Measurements from ENCODE around the gene SNTG2.
A peak's percentile ranks its signal among the peaks of the same experiment; 100 is the strongest.

Gene SNTG2

GRCh38 chr2:926896-927295 lies 23.8 kb upstream of the SNTG2 start:
- DNase-seq: no peak

- DNase-seq: no peak
Measured at GRCh38 chr2:929011-929735, 21.5 kb upstream of the SNTG2 start.

- no peak for DNase-seq
Measured at GRCh38 chr2:929925-930324, 20.7 kb upstream of the SNTG2 start.

- DNase-seq: no peak
Measured at GRCh38 chr2:930935-931334, 19.7 kb upstream of the SNTG2 start.

- no peak for DNase-seq
Measured at GRCh38 chr2:932320-933115, 18.1 kb upstream of the SNTG2 start.

GRCh38 chr2:933734-934295 lies 16.8 kb upstream of the SNTG2 start:
- DNase-seq: no peak

GRCh38 chr2:937530-937929 lies 13.1 kb upstream of the SNTG2 start:
- DNase-seq: peak; percentile 25

GRCh38 chr2:938181-939005 lies 12.3 kb upstream of the SNTG2 start:
- DNase-seq: peak; percentile 55

- DNase-seq: peak; percentile 88
Measured at GRCh38 chr2:939936-940601, 10.6 kb upstream of the SNTG2 start.

- no peak for DNase-seq
Measured at GRCh38 chr2:941871-942270, 8.8 kb upstream of the SNTG2 start.

- DNase-seq: no peak
Measured at GRCh38 chr2:942775-943460, 7.7 kb upstream of the SNTG2 start.

- no peak for DNase-seq
Measured at GRCh38 chr2:943461-943797, 7.2 kb upstream of the SNTG2 start.

GRCh38 chr2:943821-944220 lies 6.8 kb upstream of the SNTG2 start:
- no peak for DNase-seq

GRCh38 chr2:944693-945092 lies 6.0 kb upstream of the SNTG2 start:
- no peak for DNase-seq

- DNase-seq: no peak
Measured at GRCh38 chr2:945104-945503, 5.5 kb upstream of the SNTG2 start.

- no peak for DNase-seq
Measured at GRCh38 chr2:946073-946948, 4.3 kb upstream of the SNTG2 start.

- no peak for DNase-seq
Measured at GRCh38 chr2:949384-950079, 1.1 kb upstream of the SNTG2 start.

GRCh38 chr2:951224-952006 lies 766 bp downstream of the SNTG2 start:
- no peak for DNase-seq

- no peak for DNase-seq
Measured at GRCh38 chr2:953408-953807, 2.8 kb downstream of the SNTG2 start.
